Stimulated activated CD4-positive, alpha-beta T cell treated with anti-CD3 and anti-CD28 coated beads, Interleukin-1b, Interleukin-23, amount 100 ng/mL, for 48 hours (primary cell): ENCODE data around the gene PTGDS.

Experiments used
- DNase-seq: peaks from one replicate; pipeline ENCODE4 v3.0.0-alpha.2; 2020

Gene PTGDS

GRCh38 chr9:136958898-136959850, 18.1 kb upstream of the PTGDS start:
- DNase-seq, result no peak

GRCh38 chr9:136960212-136960937, 16.9 kb upstream of the PTGDS start:
- DNase-seq, result no peak

GRCh38 chr9:136960938-136961275, 16.4 kb upstream of the PTGDS start:
- no peak for DNase-seq

GRCh38 chr9:136961279-136962065, 15.8 kb upstream of the PTGDS start:
- no peak for DNase-seq

- DNase-seq, result no peak
Observed at GRCh38 chr9:136962163-136962562, 15.1 kb upstream of the PTGDS start.

GRCh38 chr9:136962701-136963248, 14.5 kb upstream of the PTGDS start:
- no peak for DNase-seq

- no peak for DNase-seq
Observed at GRCh38 chr9:136963341-136963740, 14.0 kb upstream of the PTGDS start.

- DNase-seq, result no peak
Observed at GRCh38 chr9:136963751-136964150, 13.6 kb upstream of the PTGDS start.

GRCh38 chr9:136964171-136964689, 13.1 kb upstream of the PTGDS start:
- DNase-seq, result no peak

- DNase-seq, result no peak
Observed at GRCh38 chr9:136964833-136965422, 12.4 kb upstream of the PTGDS start.

GRCh38 chr9:136965771-136966484, 11.4 kb upstream of the PTGDS start:
- DNase-seq, result no peak

- no peak for DNase-seq
Observed at GRCh38 chr9:136968333-136969127, 8.8 kb upstream of the PTGDS start.

- no peak for DNase-seq
Observed at GRCh38 chr9:136969150-136969549, 8.2 kb upstream of the PTGDS start.

- DNase-seq, result no peak
Observed at GRCh38 chr9:136969774-136970173, 7.5 kb upstream of the PTGDS start.

- DNase-seq, result no peak
Observed at GRCh38 chr9:136970361-136970760, 6.9 kb upstream of the PTGDS start.

GRCh38 chr9:136971746-136972145, 5.6 kb upstream of the PTGDS start:
- no peak for DNase-seq

GRCh38 chr9:136972335-136972734, 5.0 kb upstream of the PTGDS start:
- no peak for DNase-seq

- no peak for DNase-seq
Observed at GRCh38 chr9:136972743-136973142, 4.6 kb upstream of the PTGDS start.

- no peak for DNase-seq
Observed at GRCh38 chr9:136973618-136974617, 3.4 kb upstream of the PTGDS start.
